ENCODE data around the gene PTPN6.

GRCh38 chr12:6923003-6923732 is 28.0 kb upstream of the PTPN6 start:
- TF ChIP-seq CTCF (conservative IDR thresholded peaks at IDR 0.05 in 1 of 2, IDR thresholded peaks at IDR 0.05 in 1 of 2; ENCODE audit: low read depth in 1 of 2, low read length in 2 of 2) = no peak
- TF ChIP-seq EZH2 (IDR thresholded peaks at IDR 0.05; ENCODE audit: low read length, missing control alignments) = no peak

Measured in fibroblast of lung (primary cell).